ENCODE measurements around the gene LRP6. TPM values are rescaled to one million over a fixed set of nuclear protein-coding genes. Genes with fewer than 3 reads are reported as not detected.
"Not testable (repeated sequence)": the region's sequence is repeated elsewhere in the genome, so short reads cannot be mapped to it uniquely, and the experiment has no call there.

Gene LRP6
- total RNA-seq, 4 donors from 2014 or later: 9.5 to 21.4 (median 14.7) TPM

DNA sequence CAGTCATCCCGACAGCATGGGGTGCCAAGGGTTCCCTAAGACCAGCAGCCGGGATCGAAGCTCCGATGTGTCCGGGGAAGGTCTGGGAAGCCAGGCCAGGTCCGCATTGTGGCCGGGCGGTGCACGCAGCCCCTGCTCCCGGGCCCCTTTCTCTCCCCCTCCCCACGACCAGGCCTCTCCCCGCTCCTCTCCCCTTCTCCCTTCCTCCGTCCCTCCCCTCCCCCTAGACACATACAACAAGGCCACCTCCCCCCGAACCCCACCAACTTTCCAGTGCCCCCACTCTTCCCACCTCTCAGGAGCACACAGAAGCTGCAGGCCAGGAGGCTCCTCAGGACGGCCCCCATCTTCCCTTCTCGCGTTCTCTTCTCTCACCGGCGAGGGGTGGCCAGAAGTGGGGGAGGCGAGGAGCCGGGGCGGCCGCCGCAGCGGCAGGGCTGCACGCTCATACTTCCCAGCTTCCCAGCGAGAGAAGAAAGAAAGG is 413 bp downstream of the LRP6 start:
- no peaks in the 10 kb centered on the region for H3K27me3 ChIP-seq
- H3K9me3 ChIP-seq: no peaks in the 10 kb centered on the region
- ATAC-seq (peak; percentile 63), DNase-seq (peak; percentile 6 to 20)
- in situ Hi-C loops (cut with MboI; ENCODE audit: low sequenced_read_pairs in 4 of 4) (no loop called here), intact Hi-C loops (cut with DNase I; ENCODE audit: low total_unique reads) (loop anchor here (2.0 to 10.0 kb wide), 7 partner anchors 61 to 622 kb away; partner anchors contain the start of genes BORCS5, CREBL2, ETV6 and GPR19)
- H3K27ac ChIP-seq: peak overlapping the region; percentile 90 to 99 (median 98)
- peaks cover 18 to 21% of the 10 kb centered on the region in 2 donors for H3K4me1 ChIP-seq
- H3K4me3 ChIP-seq: peak overlapping the region; percentile 76 to 96 (median 86)
- H3K36me3 ChIP-seq: no peaks in the 10 kb centered on the region
- no peak for TF ChIP-seq CTCF (IDR thresholded peaks at IDR 0.05 in 4 of 5, conservative IDR thresholded peaks at IDR 0.05 in 1 of 5)
- TF ChIP-seq POLR2A (IDR thresholded peaks at IDR 0.05): no peak

DNA sequence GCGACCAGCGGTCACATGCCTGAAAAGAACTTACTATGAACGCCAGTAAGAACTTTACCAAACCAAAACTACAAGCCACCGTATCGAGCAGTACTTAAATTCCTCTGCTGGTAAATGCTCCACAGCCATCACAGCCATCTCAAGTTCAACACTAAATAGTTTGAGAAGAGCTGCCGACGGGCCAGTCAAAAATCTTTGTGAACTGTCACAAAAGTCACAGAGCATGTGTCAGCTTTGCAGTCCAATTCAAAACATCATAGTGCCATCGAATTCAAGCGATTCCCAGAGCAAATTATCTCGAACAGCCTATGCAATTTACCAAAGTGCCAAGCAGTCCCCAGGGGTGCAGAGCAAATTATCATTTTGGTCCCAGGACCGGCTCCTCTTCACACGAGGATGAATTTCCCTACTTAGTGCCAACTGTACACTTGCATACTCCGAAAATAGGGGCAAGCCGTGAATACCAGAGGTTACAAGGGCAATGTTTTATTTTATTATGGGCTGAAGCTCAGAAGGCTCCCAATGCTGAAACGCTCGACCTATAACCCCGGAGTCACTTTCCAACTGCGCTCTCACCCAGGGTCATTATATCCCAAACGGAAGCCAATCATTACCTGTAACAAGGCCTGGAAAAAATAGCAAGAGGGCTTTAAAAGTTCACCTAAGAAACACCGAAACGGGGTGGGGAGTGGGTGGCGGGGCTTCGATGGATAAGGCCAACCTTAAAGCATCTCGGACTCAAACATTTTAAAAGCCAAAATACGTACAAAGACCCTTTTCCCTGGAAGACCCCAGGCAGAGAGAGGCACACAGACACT is 1.1 kb downstream of the LRP6 start:
- no peak for TF ChIP-seq CTCF (IDR thresholded peaks at IDR 0.05 in 4 of 5, conservative IDR thresholded peaks at IDR 0.05 in 1 of 5)
- no peak for TF ChIP-seq POLR2A (IDR thresholded peaks at IDR 0.05)
- in situ Hi-C loops (cut with MboI; ENCODE audit: low sequenced_read_pairs in 4 of 4): no loop called here
- DNase-seq (no peak), ATAC-seq (peak; percentile 13)
- H3K27me3 ChIP-seq: no peaks in the 10 kb centered on the region
- H3K9me3 ChIP-seq: no peaks in the 10 kb centered on the region
- peak overlapping the region; percentile 76 to 96 (median 86) for H3K4me3 ChIP-seq
- peaks cover 18 to 21% of the 10 kb centered on the region in 2 donors for H3K4me1 ChIP-seq
- intact Hi-C loops (cut with DNase I; ENCODE audit: low total_unique reads): loop anchor here (2.0 to 10.0 kb wide), 7 partner anchors 62 to 621 kb away; partner anchors contain the start of genes BORCS5, CREBL2, ETV6 and GPR19
- H3K36me3 ChIP-seq: no peaks in the 10 kb centered on the region
- H3K27ac ChIP-seq: peak overlapping the region; percentile 90 to 99 (median 98)

GRCh38 chr12:12265035-12265434 is 1.8 kb downstream of the LRP6 start:
- Histone ChIP-seq H3K4me1 (peaks cover 18 to 21% of the 10 kb centered on the region in 2 donors), H3K9me3 (no peaks in the 10 kb centered on the region), H3K27me3 (no peaks in the 10 kb centered on the region), H3K4me3 (peak overlapping the region; percentile 76 to 96 (median 86)), H3K36me3 (no peaks in the 10 kb centered on the region), H3K27ac (peak overlapping the region; percentile 90 to 99 (median 98))
- no peak for ATAC-seq
- TF ChIP-seq POLR2A (IDR thresholded peaks at IDR 0.05) (no peak), CTCF (IDR thresholded peaks at IDR 0.05 in 4 of 5, conservative IDR thresholded peaks at IDR 0.05 in 1 of 5) (no peak)
- in situ Hi-C loops (cut with MboI; ENCODE audit: low sequenced_read_pairs in 4 of 4): no loop called here
- DNase-seq: no peak
- intact Hi-C loops (cut with DNase I; ENCODE audit: low total_unique reads): loop anchor here (5.0 to 10.0 kb wide), 6 partner anchors 62 to 620 kb away; partner anchors contain the start of genes CREBL2, ETV6 and GPR19

GRCh38 chr12:12263909-12264308 is 2.9 kb downstream of the LRP6 start:
- in situ Hi-C loops (cut with MboI; ENCODE audit: low sequenced_read_pairs in 4 of 4): no loop called here
- DNase-seq: no peak
- no peak overlapping the region for H3K4me3 ChIP-seq
- no peak for TF ChIP-seq CTCF (IDR thresholded peaks at IDR 0.05 in 4 of 5, conservative IDR thresholded peaks at IDR 0.05 in 1 of 5)
- TF ChIP-seq POLR2A (IDR thresholded peaks at IDR 0.05): no peak
- peak overlapping the region in 3 of 4 donors; percentile 90 to 99 (median 98) for H3K27ac ChIP-seq
- H3K27me3 ChIP-seq: no peaks in the 10 kb centered on the region
- peaks cover 21 to 25% of the 10 kb centered on the region in 2 donors for H3K4me1 ChIP-seq
- intact Hi-C loops (cut with DNase I; ENCODE audit: low total_unique reads): loop anchor here (10.0 kb wide), 2 partner anchors 479 to 619 kb away; partner anchors contain the start of gene ETV6
- H3K9me3 ChIP-seq: no peaks in the 10 kb centered on the region
- no peak for ATAC-seq
- no peaks in the 10 kb centered on the region for H3K36me3 ChIP-seq

DNA sequence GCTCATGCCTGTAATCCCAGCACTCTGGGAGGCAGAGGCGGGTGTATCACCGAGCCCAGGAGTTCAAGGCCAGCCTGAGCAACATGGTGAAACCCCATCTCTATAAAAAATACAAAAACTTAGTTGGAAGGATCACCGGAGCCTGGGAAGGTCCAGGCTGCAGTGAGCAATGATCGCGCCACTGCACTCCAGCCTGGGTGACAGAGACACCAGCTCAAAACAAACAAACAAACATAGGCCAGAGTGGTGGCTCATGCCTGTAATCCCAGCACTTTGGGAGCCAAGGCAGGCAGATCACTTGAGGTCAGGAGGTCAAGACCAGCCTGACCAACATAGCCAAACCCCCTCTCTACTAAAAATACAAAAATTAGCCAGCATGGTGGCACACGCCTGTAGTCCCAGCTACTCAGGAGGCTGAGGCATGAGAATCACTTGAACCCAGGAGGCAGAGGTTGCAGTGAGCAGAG is 10.5 kb downstream of the LRP6 start:
- ATAC-seq; H3K27me3 ChIP-seq; H3K36me3 ChIP-seq; H3K4me3 ChIP-seq; H3K27ac ChIP-seq; DNase-seq; H3K9me3 ChIP-seq; intact Hi-C loops (cut with DNase I; ENCODE audit: low total_unique reads); in situ Hi-C loops (cut with MboI; ENCODE audit: low sequenced_read_pairs in 4 of 4): not testable (repeated sequence)
- peaks cover 13 to 14% of the 10 kb centered on the region in 2 donors for H3K4me1 ChIP-seq
